Uterus (tissue), 2 donors: ENCODE results near the gene PPIP5K2.

Source experiments
- POLR2A ChIP-seq, 2 donors: fragments of 450-650 bp; IDR thresholded peaks; one replicate each; pipeline ENCODE4 v1.6.1; 2016; ENCODE audit warnings: antibody characterized with exemption in 2 of 2, mild to moderate bottlenecking in 1 of 2, moderate library complexity in 1 of 2
- TF ChIP-seq, protein P1 (sequence below), 4 experiments: fragments of 200-600 bp in 2 of 4; fragments of 450-650 bp in 2 of 4; sonication (generic) in 2 of 4; IDR thresholded peaks; one replicate each; pipeline ENCODE4 v1.5.1; 2016 to 2019; ENCODE audit warnings: antibody characterized with exemption in 4 of 4, mild to moderate bottlenecking in 2 of 4, moderate library complexity in 1 of 4

DNA sequence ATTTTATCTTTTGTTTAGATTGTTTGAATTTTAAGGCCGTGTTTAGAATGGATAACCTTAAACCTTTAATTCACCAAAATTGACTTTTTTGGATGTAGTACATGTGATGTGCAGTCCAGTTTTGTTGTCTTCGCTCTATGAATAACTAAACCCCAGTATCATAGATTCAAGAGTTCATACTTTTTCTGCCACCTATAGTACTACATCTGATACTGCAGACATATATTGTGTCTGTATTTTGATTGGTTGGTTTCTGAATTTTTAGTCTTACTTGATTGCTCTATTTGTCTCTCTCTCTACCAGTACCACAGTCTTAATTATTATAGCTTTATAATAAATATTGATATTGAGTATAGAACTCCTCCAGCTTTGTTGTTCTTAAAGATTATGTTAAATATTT lies 58.1 kb downstream of the PPIP5K2 start:
- TF ChIP-seq, protein P1, sequence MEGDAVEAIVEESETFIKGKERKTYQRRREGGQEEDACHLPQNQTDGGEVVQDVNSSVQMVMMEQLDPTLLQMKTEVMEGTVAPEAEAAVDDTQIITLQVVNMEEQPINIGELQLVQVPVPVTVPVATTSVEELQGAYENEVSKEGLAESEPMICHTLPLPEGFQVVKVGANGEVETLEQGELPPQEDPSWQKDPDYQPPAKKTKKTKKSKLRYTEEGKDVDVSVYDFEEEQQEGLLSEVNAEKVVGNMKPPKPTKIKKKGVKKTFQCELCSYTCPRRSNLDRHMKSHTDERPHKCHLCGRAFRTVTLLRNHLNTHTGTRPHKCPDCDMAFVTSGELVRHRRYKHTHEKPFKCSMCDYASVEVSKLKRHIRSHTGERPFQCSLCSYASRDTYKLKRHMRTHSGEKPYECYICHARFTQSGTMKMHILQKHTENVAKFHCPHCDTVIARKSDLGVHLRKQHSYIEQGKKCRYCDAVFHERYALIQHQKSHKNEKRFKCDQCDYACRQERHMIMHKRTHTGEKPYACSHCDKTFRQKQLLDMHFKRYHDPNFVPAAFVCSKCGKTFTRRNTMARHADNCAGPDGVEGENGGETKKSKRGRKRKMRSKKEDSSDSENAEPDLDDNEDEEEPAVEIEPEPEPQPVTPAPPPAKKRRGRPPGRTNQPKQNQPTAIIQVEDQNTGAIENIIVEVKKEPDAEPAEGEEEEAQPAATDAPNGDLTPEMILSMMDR (IDR thresholded peaks at IDR 0.05), result no peak
- TF ChIP-seq POLR2A (IDR thresholded peaks at IDR 0.05), result no peak
